Loucy (cell line): ENCODE results near the gene RAB26.

Experiments
- EZH2phosphoT487 ChIP-seq: fragments of 200-600 bp; IDR thresholded peaks from 2 replicates; pipeline ENCODE4 v1.6.1; 2018; ENCODE audit warnings: antibody characterized with exemption, mild to moderate bottlenecking, moderate library complexity, borderline replicate concordance
- TF ChIP-seq, protein P1 (sequence below): fragments of 200-600 bp; sonication (generic); conservative IDR thresholded peaks from 2 replicates; pipeline ENCODE4 v1.5.1; 2014; ENCODE audit warnings: mild to moderate bottlenecking, antibody characterized with exemption, low read length

DNA sequence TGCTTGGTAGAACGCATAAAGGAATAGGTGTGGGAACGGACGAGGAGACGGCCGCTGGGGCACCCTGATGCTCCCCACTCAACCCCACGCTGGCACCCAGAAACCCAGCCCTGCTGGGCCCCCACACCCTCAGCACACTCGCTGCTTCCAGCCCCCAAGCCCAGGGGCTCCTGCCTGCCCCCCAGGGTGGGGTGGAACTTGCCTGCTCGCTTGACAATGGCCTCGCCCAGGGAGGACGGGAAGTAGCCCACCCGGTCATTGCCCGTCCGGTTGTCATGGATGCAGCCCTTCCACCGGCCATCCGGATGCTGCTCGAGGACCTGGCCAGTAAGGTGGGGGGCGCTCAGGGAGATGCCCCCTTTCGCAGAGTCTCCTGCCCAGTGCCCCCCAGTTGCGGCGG is 38.1 kb downstream of the RAB26 start:
- TF ChIP-seq, protein P1, sequence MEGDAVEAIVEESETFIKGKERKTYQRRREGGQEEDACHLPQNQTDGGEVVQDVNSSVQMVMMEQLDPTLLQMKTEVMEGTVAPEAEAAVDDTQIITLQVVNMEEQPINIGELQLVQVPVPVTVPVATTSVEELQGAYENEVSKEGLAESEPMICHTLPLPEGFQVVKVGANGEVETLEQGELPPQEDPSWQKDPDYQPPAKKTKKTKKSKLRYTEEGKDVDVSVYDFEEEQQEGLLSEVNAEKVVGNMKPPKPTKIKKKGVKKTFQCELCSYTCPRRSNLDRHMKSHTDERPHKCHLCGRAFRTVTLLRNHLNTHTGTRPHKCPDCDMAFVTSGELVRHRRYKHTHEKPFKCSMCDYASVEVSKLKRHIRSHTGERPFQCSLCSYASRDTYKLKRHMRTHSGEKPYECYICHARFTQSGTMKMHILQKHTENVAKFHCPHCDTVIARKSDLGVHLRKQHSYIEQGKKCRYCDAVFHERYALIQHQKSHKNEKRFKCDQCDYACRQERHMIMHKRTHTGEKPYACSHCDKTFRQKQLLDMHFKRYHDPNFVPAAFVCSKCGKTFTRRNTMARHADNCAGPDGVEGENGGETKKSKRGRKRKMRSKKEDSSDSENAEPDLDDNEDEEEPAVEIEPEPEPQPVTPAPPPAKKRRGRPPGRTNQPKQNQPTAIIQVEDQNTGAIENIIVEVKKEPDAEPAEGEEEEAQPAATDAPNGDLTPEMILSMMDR, result no peak
- TF ChIP-seq EZH2phosphoT487, result no peak
